Panc1 (cell line): Measurements from ENCODE around the gene PIN1. TPM values are rescaled to one million over a fixed set of nuclear protein-coding genes. Genes with fewer than 3 reads are reported as not detected.

Experiments
- ATAC-seq: fragments of 200-7000 bp; cut with Tn5 transposase; 2 replicates; pipeline ENCODE4 v1.9.1; 2020; ENCODE audit warnings: mild to moderate bottlenecking, moderate library complexity
- BruUV-seq: library from RNA; stranded (reverse); fragments of 400-500 nt; replicated peaks from 2 replicates; lab custom pipeline; 2021; lab: Mats Ljungman, UMichigan
- CTCF ChIA-PET: fragments of 300-600 bp; sonication (Branson Sonifier 250); formaldehyde crosslinking; loops from one replicate; lab custom pipeline; 2022; ENCODE audit warnings: antibody characterized with exemption; lab: Charles Lee
- POLR2A ChIA-PET: fragments of 300-600 bp; sonication (Branson Sonifier 250); formaldehyde crosslinking; loops from one replicate; lab custom pipeline; 2022; ENCODE audit warnings: antibody characterized with exemption; lab: Charles Lee
- DNase-seq: peaks from one replicate; pipeline ENCODE4 v3.0.0-alpha.2; 2010; ENCODE audit warnings: low read depth, low spot score
- H3K27ac ChIP-seq: 2 replicates; pipeline ENCODE4 v1.5.1; 2011; ENCODE audit warnings: mild to moderate bottlenecking, low read length, inconsistent platforms
- H3K27me3 ChIP-seq: fragments of 200-500 bp; sonication (Bioruptor generic); 2 replicates; pipeline ENCODE4 v1.6.0; 2014; ENCODE audit warnings: low read length, inconsistent platforms; ENCODE audit not compliant: control insufficient read depth, insufficient read depth
- H3K36me3 ChIP-seq: fragments of 200-500 bp; sonication (Bioruptor generic); 2 replicates; pipeline ENCODE4 v1.5.1; 2014; ENCODE audit warnings: inconsistent platforms, mild to moderate bottlenecking, low read length, moderate library complexity; ENCODE audit not compliant: control insufficient read depth, insufficient read depth
- H3K4me1 ChIP-seq: 2 replicates; pipeline ENCODE4 v1.5.1; 2011; ENCODE audit warnings: inconsistent platforms, mild to moderate bottlenecking, low read length, moderate library complexity; ENCODE audit not compliant: control insufficient read depth, insufficient read depth
- H3K4me3 ChIP-seq, 2 experiments: 2 replicates each; pipeline ENCODE4 v1.5.1; 2011 to 2012; ENCODE audit warnings: low read depth in 2 of 2, low read length in 2 of 2, mild to moderate bottlenecking in 2 of 2, inconsistent platforms in 1 of 2, moderate library complexity in 1 of 2
- H3K9me3 ChIP-seq: fragments of 200-500 bp; sonication (Bioruptor generic); 2 replicates; pipeline ENCODE4 v1.5.1; 2014; ENCODE audit warnings: low read depth, mild to moderate bottlenecking, inconsistent platforms, low read length, moderate library complexity; ENCODE audit not compliant: control insufficient read depth, insufficient read depth
- CTCF ChIP-seq: fragments of 450-650 bp; IDR thresholded peaks from 2 replicates; pipeline ENCODE4 v1.5.1; 2017; ENCODE audit warnings: mild to moderate bottlenecking
- POLR2AphosphoS5 ChIP-seq: IDR thresholded peaks from 2 replicates; pipeline ENCODE4 v1.6.1; 2012; ENCODE audit warnings: mild to moderate bottlenecking, low read depth, low read length, moderate library complexity
- REST ChIP-seq, 2 experiments: IDR thresholded peaks; 2 replicates each; pipeline ENCODE4 v1.6.1; 2011 to 2012; ENCODE audit warnings: low read depth in 2 of 2, control low read depth in 1 of 2, low read length in 1 of 2, mild to moderate bottlenecking in 1 of 2, moderate library complexity in 1 of 2; ENCODE audit not compliant: insufficient read depth in 1 of 2
- SIN3A ChIP-seq: IDR thresholded peaks from 2 replicates; pipeline ENCODE4 v1.6.1; 2012; ENCODE audit warnings: low read depth, mild to moderate bottlenecking, low read length, moderate library complexity, borderline replicate concordance; ENCODE audit not compliant: insufficient read depth
- TCF7L2 ChIP-seq: IDR thresholded peaks from 2 replicates; pipeline ENCODE4 v1.6.1; 2011; ENCODE audit warnings: mild to moderate bottlenecking, low read depth, low read length, inconsistent platforms
- in situ Hi-C: cut with HindIII; loops from 2 replicates; pipeline ENCODE4 v1.10.0; 2016; ENCODE audit warnings: low sequenced_read_pairs, low pct_unique_long_range_greater_than_20kb
- intact Hi-C: fragments of 100-400 bp; cut with micrococcal nuclease; formaldehyde crosslinking; loops from one replicate; pipeline ENCODE4 v1.10.0; 2022; ENCODE audit not compliant: unreplicated experiment
- total RNA-seq: library from RNA; stranded (reverse); gene quantifications from one replicate; pipeline ENCODE4 v1.2.1, GENCODE V29; 2021; ENCODE audit not compliant: unreplicated experiment

The PIN1 gene
- total RNA-seq, 1 experiment from 2014 or later, result 102 TPM

GRCh38 chr19:9883764-9884163 lies 48.6 kb downstream of the PIN1 start:
- no peak overlapping the region for H3K27ac ChIP-seq
- H3K9me3 ChIP-seq, result no peaks in the 10 kb centered on the region
- ATAC-seq, result peak; percentile 68
- ChIA-PET CTCF (interaction anchor here (0.7 kb wide), 1 partner anchor 77 kb away, joined by 3 read pairs; no protein-coding TSS in a partner anchor), POLR2A (no interaction called here)
- TF ChIP-seq REST (IDR thresholded peaks at IDR 0.05; ENCODE audit: insufficient read depth in 1 of 2, low read depth in 2 of 2, low read length in 1 of 2), result no peak
- no peak for TF ChIP-seq SIN3A
- TF ChIP-seq CTCF, result no peak
- no peak for TF ChIP-seq TCF7L2
- no peak for TF ChIP-seq POLR2AphosphoS5
- no peak for DNase-seq
- no peaks in the 10 kb centered on the region for H3K36me3 ChIP-seq
- in situ Hi-C loops (no loop called here), intact Hi-C loops (no loop called here)
- H3K4me1 ChIP-seq, result 0 out of 2 replicates have a peak, but pooled peaks cover 3% of the 10 kb centered on the region
- no TSS peak for BruUV-seq
- no peak overlapping the region for H3K4me3 ChIP-seq
- H3K27me3 ChIP-seq, result no peaks in the 10 kb centered on the region

DNA sequence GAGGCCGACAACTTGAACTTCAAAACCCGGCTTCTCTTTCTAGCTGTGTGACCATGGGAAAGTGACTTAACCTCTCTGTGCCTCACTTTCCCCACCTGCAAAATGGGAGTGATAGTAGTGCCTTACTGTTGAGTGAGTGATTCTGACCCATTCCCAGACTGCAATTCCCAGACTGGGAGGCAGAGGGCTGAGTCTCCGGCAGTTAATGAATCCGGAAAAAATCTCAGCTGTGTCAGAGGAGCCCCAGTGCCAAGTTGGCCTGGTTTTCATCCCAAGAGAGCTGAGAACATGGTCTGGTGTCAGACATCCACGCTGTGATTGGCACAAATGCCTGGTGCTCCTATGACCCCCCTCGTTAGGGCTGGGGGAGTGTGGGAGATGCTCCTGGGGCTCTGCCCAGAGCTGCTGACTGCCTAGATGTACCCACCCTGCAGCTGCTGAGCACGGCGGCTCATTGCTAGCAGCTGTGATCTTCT lies 50.0 kb downstream of the PIN1 start:
- no peaks in the 10 kb centered on the region for H3K27me3 ChIP-seq
- H3K9me3 ChIP-seq, result no peaks in the 10 kb centered on the region
- ChIA-PET CTCF (no interaction called here), POLR2A (no interaction called here)
- no TSS peak for BruUV-seq
- TF ChIP-seq POLR2AphosphoS5, result no peak
- TF ChIP-seq REST (IDR thresholded peaks at IDR 0.05; ENCODE audit: insufficient read depth in 1 of 2, low read depth in 2 of 2, low read length in 1 of 2), result no peak
- no peak; the same call in 1 of the 2 replicates for TF ChIP-seq CTCF
- no peak for TF ChIP-seq SIN3A
- TF ChIP-seq TCF7L2, result no peak
- no peak for DNase-seq
- intact Hi-C loops, result no loop called here
- no peak overlapping the region for H3K4me3 ChIP-seq
- no peak overlapping the region for H3K27ac ChIP-seq
- H3K4me1 ChIP-seq, result 0 out of 2 replicates have a peak, but pooled peaks cover 3% of the 10 kb centered on the region
- in situ Hi-C loops, result no loop called here
- ATAC-seq, result no peak
- no peaks in the 10 kb centered on the region for H3K36me3 ChIP-seq
